ENCODE data around the gene TTBK1.

The TTBK1 gene

DNA sequence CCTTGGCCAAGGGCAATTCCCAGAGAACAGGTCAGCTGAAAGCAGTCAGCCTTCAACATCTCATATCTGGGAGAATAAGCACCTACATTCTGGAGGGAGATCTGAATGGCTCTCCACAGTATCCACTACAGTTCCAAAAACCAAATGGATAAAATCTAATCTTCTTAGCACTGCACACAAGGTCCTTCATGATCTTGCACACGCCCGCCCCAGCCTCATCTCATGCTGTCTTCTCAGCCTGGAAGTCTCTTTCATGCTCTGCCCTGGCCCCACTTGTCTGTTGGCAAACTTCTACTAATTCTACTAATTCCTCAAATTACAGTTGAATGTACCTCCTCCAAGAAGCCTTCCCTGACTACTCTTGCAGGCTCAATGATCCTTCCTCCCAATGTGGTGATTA, 1.8 kb upstream of the TTBK1 start:
- no peaks in the 10 kb centered on the region for H3K36me3 ChIP-seq (ENCODE audit: control insufficient read depth in 4 of 4, insufficient read depth in 4 of 4, low read length in 3 of 4)
- no peak overlapping the region for H3K4me3 ChIP-seq (ENCODE audit: control insufficient read depth in 1 of 7, extremely low read depth in 1 of 7, insufficient read depth in 4 of 7, low read depth in 2 of 7, low read length in 6 of 7)
- 81% methylated on average over 2 of the region's 2 CpGs for WGBS (ENCODE audit: insufficient coverage)
- DNase-seq, result no peak
- H3K27ac ChIP-seq (ENCODE audit: insufficient read depth in 1 of 2, low read depth in 1 of 2, low read length in 2 of 2, poor library complexity in 1 of 2, severe bottlenecking in 2 of 2), result no peak overlapping the region
- H3K4me1 ChIP-seq (ENCODE audit: control extremely low read depth in 1 of 4, control insufficient read depth in 4 of 4, insufficient read depth in 4 of 4, low read length in 3 of 4), result peaks cover 1 to 7% (median 2%) of the 10 kb centered on the region in 4 experiments
- peaks cover 7 to 75% (median 33%) of the 10 kb centered on the region in 5 experiments for H3K27me3 ChIP-seq (replicated peaks in 2 of 5; ENCODE audit: control insufficient read depth in 4 of 5, insufficient read depth in 5 of 5, low read length in 4 of 5)
- CTCF ChIA-PET, result interaction anchor here (2.8 kb wide), 1 partner anchor 12 kb away, joined by 12 read pairs; the partner anchor contains the start of gene DNPH1
- POLR2A ChIA-PET, result interaction anchor here (0.6 kb wide), 1 partner anchor 310 kb away, joined by 11 read pairs; no protein-coding TSS in a partner anchor
- H3K9me3 ChIP-seq (ENCODE audit: control extremely low read depth in 1 of 5, control insufficient read depth in 4 of 5, insufficient read depth in 2 of 5, low read depth in 1 of 5, low read length in 4 of 5), result peaks cover 0 to 4% (median 0%) of the 10 kb centered on the region in 5 experiments

DNA sequence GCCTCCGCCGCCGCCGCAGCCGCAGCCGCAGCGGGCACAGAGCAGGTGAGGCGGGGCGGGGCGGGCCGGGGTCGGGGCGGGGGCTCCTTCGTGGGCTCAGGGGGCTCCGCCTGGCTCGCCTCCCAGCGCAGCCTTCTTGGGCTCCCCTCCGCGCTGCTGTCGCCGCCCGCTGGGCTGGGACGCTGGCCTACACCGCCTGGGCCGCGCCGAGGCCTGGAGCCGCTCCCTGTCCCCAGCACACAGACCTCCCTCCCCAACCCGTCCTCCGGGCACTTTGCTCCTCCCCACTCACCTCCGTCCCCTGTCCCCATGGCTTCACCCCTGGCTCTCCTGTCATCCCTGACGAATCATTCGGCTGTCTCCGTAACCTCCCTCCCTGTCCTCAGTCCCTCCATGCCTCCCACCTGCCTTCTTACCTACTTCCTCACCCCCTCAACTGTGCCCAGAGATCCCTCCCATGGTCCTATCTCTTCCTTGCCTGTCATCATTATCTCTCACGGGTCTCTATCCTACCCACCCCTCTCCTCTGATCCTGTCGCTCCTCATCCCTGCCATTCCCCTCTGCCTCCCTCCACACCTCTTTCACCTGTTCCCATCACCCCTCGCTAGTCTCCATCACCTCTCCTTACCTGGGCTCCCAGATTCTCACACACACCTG, 512 bp downstream of the TTBK1 start:
- peaks cover 2 to 18% (median 15%) of the 10 kb centered on the region in 4 experiments for H3K4me1 ChIP-seq (ENCODE audit: control extremely low read depth in 1 of 4, control insufficient read depth in 4 of 4, insufficient read depth in 4 of 4, low read length in 3 of 4)
- H3K27me3 ChIP-seq (replicated peaks in 2 of 5; ENCODE audit: control insufficient read depth in 4 of 5, insufficient read depth in 5 of 5, low read length in 4 of 5), result peaks cover 7 to 68% (median 36%) of the 10 kb centered on the region in 5 experiments
- WGBS (ENCODE audit: insufficient coverage), result 39% methylated on average over 25 of the region's 37 CpGs
- H3K9me3 ChIP-seq (ENCODE audit: control extremely low read depth in 1 of 5, control insufficient read depth in 4 of 5, insufficient read depth in 2 of 5, low read depth in 1 of 5, low read length in 4 of 5), result peaks cover 0 to 4% (median 0%) of the 10 kb centered on the region in 5 experiments
- no peak overlapping the region for H3K27ac ChIP-seq (ENCODE audit: insufficient read depth in 1 of 2, low read depth in 1 of 2, low read length in 2 of 2, poor library complexity in 1 of 2, severe bottlenecking in 2 of 2)
- no peak for DNase-seq
- ChIA-PET POLR2A (no interaction called here), CTCF (interaction anchor here (2.0 kb wide), 1 partner anchor 15 kb away, joined by 7 read pairs; the partner anchor contains the start of gene DNPH1)
- H3K36me3 ChIP-seq (ENCODE audit: control insufficient read depth in 4 of 4, insufficient read depth in 4 of 4, low read length in 3 of 4), result no peaks in the 10 kb centered on the region
- no peak overlapping the region for H3K4me3 ChIP-seq (ENCODE audit: control insufficient read depth in 1 of 7, extremely low read depth in 1 of 7, insufficient read depth in 4 of 7, low read depth in 2 of 7, low read length in 6 of 7)

DNA sequence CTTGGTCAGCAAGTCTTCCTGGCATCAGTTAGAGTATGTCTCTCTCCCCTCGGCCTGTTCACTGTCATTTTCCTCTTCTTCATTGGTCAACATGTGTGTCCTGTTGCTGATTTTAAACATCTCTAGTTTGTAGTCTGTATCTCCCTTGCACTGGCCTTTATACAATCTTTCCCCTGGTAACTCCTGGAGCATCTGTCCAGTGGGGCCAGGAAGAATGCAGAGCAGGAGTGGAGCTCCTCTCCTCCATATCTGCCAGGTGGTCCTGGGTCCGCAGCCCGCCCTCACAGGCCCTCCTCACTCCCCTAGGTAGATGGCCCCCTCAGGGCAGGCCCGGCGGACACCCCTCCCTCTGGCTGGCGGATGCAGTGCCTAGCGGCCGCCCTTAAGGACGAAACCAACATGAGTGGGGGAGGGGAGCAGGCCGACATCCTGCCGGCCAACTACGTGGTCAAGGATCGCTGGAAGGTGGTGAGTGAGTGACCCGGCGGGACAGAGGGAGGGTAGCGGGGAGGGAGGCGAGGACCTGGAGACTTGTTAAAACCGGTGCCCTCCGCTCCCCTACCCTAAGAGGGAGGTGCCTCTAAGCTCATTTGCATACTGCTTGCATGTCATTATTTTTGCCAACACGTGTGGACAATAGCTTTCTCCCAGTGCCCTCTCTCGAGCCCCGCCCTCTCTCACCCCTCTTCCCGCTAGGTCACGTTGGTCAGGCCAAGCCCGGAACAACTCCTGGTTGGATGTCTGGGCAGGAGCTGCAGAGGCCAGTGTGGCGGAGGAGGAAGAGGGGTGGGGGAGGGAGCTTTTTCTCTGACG, 3.2 kb downstream of the TTBK1 start:
- no peaks in the 10 kb centered on the region for H3K9me3 ChIP-seq (ENCODE audit: control extremely low read depth in 1 of 5, control insufficient read depth in 4 of 5, insufficient read depth in 2 of 5, low read depth in 1 of 5, low read length in 4 of 5)
- peak overlapping the region; percentile 55 to 91 (median 78) for H3K4me3 ChIP-seq (ENCODE audit: control insufficient read depth in 1 of 7, extremely low read depth in 1 of 7, insufficient read depth in 4 of 7, low read depth in 2 of 7, low read length in 6 of 7)
- DNase-seq, result peak in 2 of 3 donors; percentile 50 to 55
- 22% methylated on average over 10 of the region's 27 CpGs for WGBS (ENCODE audit: insufficient coverage)
- POLR2A ChIA-PET, result interaction anchor here (0.6 kb wide), 1 partner anchor 12 kb away, joined by 3 read pairs; no protein-coding TSS in a partner anchor
- no peak overlapping the region for H3K27ac ChIP-seq (ENCODE audit: insufficient read depth in 1 of 2, low read depth in 1 of 2, low read length in 2 of 2, poor library complexity in 1 of 2, severe bottlenecking in 2 of 2)
- CTCF ChIA-PET, result interaction anchor here (0.8 kb wide), 2 partner anchors 11 to 18 kb away, joined by 3 read pairs; partner anchors contain the start of gene DNPH1
- peaks cover 2 to 61% (median 36%) of the 10 kb centered on the region in 5 experiments for H3K27me3 ChIP-seq (replicated peaks in 2 of 5; ENCODE audit: control insufficient read depth in 4 of 5, insufficient read depth in 5 of 5, low read length in 4 of 5)
- H3K36me3 ChIP-seq (ENCODE audit: control insufficient read depth in 4 of 4, insufficient read depth in 4 of 4, low read length in 3 of 4), result no peaks in the 10 kb centered on the region
- peaks cover 2 to 20% (median 15%) of the 10 kb centered on the region in 4 experiments for H3K4me1 ChIP-seq (ENCODE audit: control extremely low read depth in 1 of 4, control insufficient read depth in 4 of 4, insufficient read depth in 4 of 4, low read length in 3 of 4)

DNA sequence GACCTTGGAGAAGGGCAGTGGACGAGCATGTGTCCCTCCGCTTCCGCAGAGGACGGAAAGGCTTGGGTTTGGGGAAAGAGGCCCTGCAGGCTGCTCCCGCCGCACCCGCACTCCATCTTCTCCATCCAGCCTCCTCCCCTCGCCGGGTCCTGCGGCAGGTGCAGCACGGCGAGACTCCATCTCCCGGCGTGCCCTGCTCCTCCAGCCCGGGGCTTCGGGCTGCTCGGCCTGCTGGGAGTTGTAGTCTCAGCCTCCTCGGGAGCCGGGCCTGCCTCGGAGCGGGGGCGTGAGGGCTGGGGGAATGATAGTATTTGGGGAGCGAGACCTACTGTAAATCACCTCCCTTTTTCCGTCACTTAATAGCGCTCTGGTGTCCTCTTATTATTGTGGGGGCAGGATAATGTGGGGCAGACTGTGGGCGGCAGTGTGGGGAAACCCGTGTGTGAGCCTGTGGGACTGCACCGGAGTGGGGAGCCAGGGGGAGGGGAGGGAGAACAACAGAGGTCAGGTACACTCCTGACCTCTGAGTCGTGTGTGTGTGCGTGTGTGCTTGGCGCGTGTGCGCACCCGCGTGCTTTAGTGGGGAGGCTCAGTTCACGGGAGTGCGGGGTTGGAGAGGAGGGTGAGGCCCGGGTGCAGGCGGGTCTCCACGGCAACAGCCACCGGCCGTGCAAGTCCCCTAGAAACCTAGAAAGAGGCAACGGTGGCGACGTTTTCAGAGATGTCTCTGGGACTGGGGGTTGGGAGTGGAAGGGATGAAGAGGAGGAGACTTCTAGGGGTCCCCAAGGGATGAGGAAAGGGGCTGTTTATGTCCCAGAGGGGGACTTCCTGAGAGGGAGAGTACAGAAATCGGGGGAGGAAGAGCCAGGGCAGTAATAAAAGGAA, 4.1 kb downstream of the TTBK1 start:
- 0% methylated on average over 21 of the region's 46 CpGs for WGBS (ENCODE audit: insufficient coverage)
- CTCF ChIA-PET, result interaction anchor here (0.5 to 1.3 kb wide), 4 partner anchors 12 to 103 kb away, joined by 3 read pairs; partner anchors contain the start of gene DNPH1
- DNase-seq, result peak; percentile 57 to 82 (median 76)
- Histone ChIP-seq H3K4me3 (ENCODE audit: control insufficient read depth in 1 of 7, extremely low read depth in 1 of 7, insufficient read depth in 4 of 7, low read depth in 2 of 7, low read length in 6 of 7) (peak overlapping the region; percentile 55 to 91 (median 78)), H3K36me3 (ENCODE audit: control insufficient read depth in 4 of 4, insufficient read depth in 4 of 4, low read length in 3 of 4) (no peaks in the 10 kb centered on the region), H3K4me1 (ENCODE audit: control extremely low read depth in 1 of 4, control insufficient read depth in 4 of 4, insufficient read depth in 4 of 4, low read length in 3 of 4) (peaks cover 2 to 22% (median 15%) of the 10 kb centered on the region in 4 experiments), H3K9me3 (ENCODE audit: control extremely low read depth in 1 of 5, control insufficient read depth in 4 of 5, insufficient read depth in 2 of 5, low read depth in 1 of 5, low read length in 4 of 5) (no peaks in the 10 kb centered on the region), H3K27me3 (replicated peaks in 2 of 5; ENCODE audit: control insufficient read depth in 4 of 5, insufficient read depth in 5 of 5, low read length in 4 of 5) (peaks cover 2 to 60% (median 37%) of the 10 kb centered on the region in 5 experiments), H3K27ac (ENCODE audit: insufficient read depth in 1 of 2, low read depth in 1 of 2, low read length in 2 of 2, poor library complexity in 1 of 2, severe bottlenecking in 2 of 2) (no peak overlapping the region)
- POLR2A ChIA-PET, result no interaction called here

DNA sequence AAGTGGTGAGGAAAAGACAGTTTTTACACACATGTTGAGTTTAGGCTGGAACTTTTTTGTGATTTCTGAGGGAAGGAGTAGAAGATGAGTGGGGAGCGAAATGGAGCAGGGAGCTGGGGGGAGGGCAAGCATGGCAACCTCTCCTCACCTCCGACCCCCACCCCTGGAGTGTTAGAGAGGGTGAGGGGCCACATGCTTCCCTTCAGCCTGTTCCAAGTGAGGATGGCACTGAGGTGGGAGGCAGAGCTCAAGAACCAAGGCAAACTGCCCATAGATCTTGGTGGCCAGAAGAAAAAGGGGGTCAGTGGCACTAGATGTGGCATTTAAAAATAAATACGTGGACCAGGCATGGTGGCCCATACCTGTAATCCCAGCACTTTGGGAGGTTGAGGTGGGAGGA, 4.8 kb downstream of the TTBK1 start:
- Histone ChIP-seq H3K27ac (ENCODE audit: insufficient read depth in 1 of 2, low read depth in 1 of 2, low read length in 2 of 2, poor library complexity in 1 of 2, severe bottlenecking in 2 of 2) (no peak overlapping the region), H3K27me3 (replicated peaks in 2 of 5; ENCODE audit: control insufficient read depth in 4 of 5, insufficient read depth in 5 of 5, low read length in 4 of 5) (peaks cover 0 to 60% (median 32%) of the 10 kb centered on the region in 5 experiments), H3K9me3 (ENCODE audit: control extremely low read depth in 1 of 5, control insufficient read depth in 4 of 5, insufficient read depth in 2 of 5, low read depth in 1 of 5, low read length in 4 of 5) (no peaks in the 10 kb centered on the region), H3K36me3 (ENCODE audit: control insufficient read depth in 4 of 4, insufficient read depth in 4 of 4, low read length in 3 of 4) (no peaks in the 10 kb centered on the region), H3K4me1 (ENCODE audit: control extremely low read depth in 1 of 4, control insufficient read depth in 4 of 4, insufficient read depth in 4 of 4, low read length in 3 of 4) (peaks cover 2 to 22% (median 15%) of the 10 kb centered on the region in 4 experiments), H3K4me3 (ENCODE audit: control insufficient read depth in 1 of 7, extremely low read depth in 1 of 7, insufficient read depth in 4 of 7, low read depth in 2 of 7, low read length in 6 of 7) (peak overlapping the region in 5 of 7 experiments; percentile 74 to 91 (median 78))
- ChIA-PET CTCF (interaction anchor here (1.3 kb wide), 1 partner anchor 38 kb away, joined by 3 read pairs; no protein-coding TSS in a partner anchor), POLR2A (no interaction called here)
- 90% methylated on average over 2 of the region's 3 CpGs for WGBS (ENCODE audit: insufficient coverage)
- no peak for DNase-seq

DNA sequence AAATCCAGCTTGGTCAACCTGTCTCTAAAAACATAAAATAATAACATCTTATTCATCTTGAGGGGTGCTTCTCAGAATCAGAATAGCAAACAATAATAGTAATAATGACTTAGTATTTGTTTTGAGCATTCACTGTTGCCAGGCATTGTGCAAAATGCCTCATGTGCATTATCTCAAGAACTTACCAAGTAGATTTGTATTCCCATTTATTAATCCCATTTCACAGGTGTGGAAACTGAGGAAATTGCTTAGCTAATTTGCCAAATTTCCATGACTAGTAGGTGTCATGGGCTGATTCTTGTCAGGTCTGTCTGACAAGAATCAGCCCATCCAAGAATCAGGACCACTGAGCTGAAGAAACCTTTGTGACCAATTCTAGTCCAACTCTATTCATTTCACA, 5.5 kb downstream of the TTBK1 start:
- H3K4me3 ChIP-seq (ENCODE audit: control insufficient read depth in 1 of 7, extremely low read depth in 1 of 7, insufficient read depth in 4 of 7, low read depth in 2 of 7, low read length in 6 of 7), result no peak overlapping the region
- H3K9me3 ChIP-seq (ENCODE audit: control extremely low read depth in 1 of 5, control insufficient read depth in 4 of 5, insufficient read depth in 2 of 5, low read depth in 1 of 5, low read length in 4 of 5), result no peaks in the 10 kb centered on the region
- no peaks in the 10 kb centered on the region for H3K36me3 ChIP-seq (ENCODE audit: control insufficient read depth in 4 of 4, insufficient read depth in 4 of 4, low read length in 3 of 4)
- ChIA-PET CTCF (interaction anchor here (1.3 kb wide), 1 partner anchor 38 kb away, joined by 3 read pairs; no protein-coding TSS in a partner anchor), POLR2A (no interaction called here)
- H3K4me1 ChIP-seq (ENCODE audit: control extremely low read depth in 1 of 4, control insufficient read depth in 4 of 4, insufficient read depth in 4 of 4, low read length in 3 of 4), result peaks cover 2 to 22% (median 15%) of the 10 kb centered on the region in 4 experiments
- no peak overlapping the region for H3K27ac ChIP-seq (ENCODE audit: insufficient read depth in 1 of 2, low read depth in 1 of 2, low read length in 2 of 2, poor library complexity in 1 of 2, severe bottlenecking in 2 of 2)
- no peak for DNase-seq
- peaks cover 0 to 61% (median 30%) of the 10 kb centered on the region in 5 experiments for H3K27me3 ChIP-seq (replicated peaks in 2 of 5; ENCODE audit: control insufficient read depth in 4 of 5, insufficient read depth in 5 of 5, low read length in 4 of 5)
